Transverse colon (tissue), 4 donors: ENCODE measurements around the gene GNE. TPM values are rescaled to one million over a fixed set of nuclear protein-coding genes. Genes with fewer than 3 reads are reported as not detected.
"Not testable (repeated sequence)": the region's sequence is repeated elsewhere in the genome, so short reads cannot be mapped to it uniquely, and the experiment has no call there.

Source experiments
- DNase-seq: peaks from one replicate; pipeline ENCODE4 v3.0.0-alpha.2; 2019
- H3K27ac ChIP-seq, 4 donors: fragments of 200-600 bp; sonication (generic); 2 replicates each; pipeline ENCODE4 v1.5.1; 2016 to 2018; ENCODE audit warnings: inconsistent platforms in 4 of 4
- H3K27me3 ChIP-seq: fragments of 200-600 bp; sonication (generic); 2 replicates; pipeline ENCODE4 v1.5.1; 2017; ENCODE audit warnings: inconsistent platforms
- H3K36me3 ChIP-seq, 4 donors: fragments of 200-600 bp; sonication (generic); 2 replicates each; pipeline ENCODE4 v1.5.1; 2017 to 2019; ENCODE audit warnings: inconsistent platforms in 4 of 4
- H3K4me1 ChIP-seq, 4 donors: fragments of 200-600 bp; sonication (generic); 2 replicates each; pipeline ENCODE4 v1.5.1; 2017 to 2020; ENCODE audit warnings: inconsistent platforms in 4 of 4
- H3K4me3 ChIP-seq, 4 donors: fragments of 200-600 bp; sonication (generic); 1 replicate in 1 of 4; 2 replicates in 3 of 4; pipeline versions ENCODE4 v1.5.1 to v1.6.1; 2017 to 2019; ENCODE audit warnings: inconsistent platforms in 4 of 4
- H3K9me3 ChIP-seq, 2 donors: fragments of 200-600 bp; sonication (generic); 2 replicates each; pipeline ENCODE4 v1.5.1; 2017 to 2019; ENCODE audit warnings: inconsistent platforms in 2 of 2
- EP300 ChIP-seq: sonication (generic); formaldehyde crosslinking; IDR thresholded peaks from one replicate; pipeline ENCODE4 v1.6.1; 2017; ENCODE audit warnings: antibody characterized with exemption, low read depth
- POLR2A ChIP-seq: fragments of 450-650 bp; IDR thresholded peaks from one replicate; pipeline ENCODE4 v1.6.1; 2016; ENCODE audit warnings: antibody characterized with exemption, mild to moderate bottlenecking, moderate library complexity
- POLR2AphosphoS5 ChIP-seq, 3 donors: sonication (generic); formaldehyde crosslinking; IDR thresholded peaks; one replicate each; pipeline ENCODE4 v1.6.1; 2016; ENCODE audit warnings: antibody characterized with exemption in 3 of 3
- WGBS, 2 donors: methylation state at CpG; one replicate each; pipeline ENCODE4 v1.1.5; 2018; ENCODE audit warnings: low coverage in 1 of 2; 5-methylcytosine and 5-hydroxymethylcytosine counted together
- in situ Hi-C, 4 donors: fragments of 200-750 bp; cut with MboI; loops; one replicate each; pipeline versions ENCODE4 v1.15.0 to v1.15.1; 2017; ENCODE audit warnings: low sequenced_read_pairs in 3 of 4, low pct_ligation_motif_present in 1 of 4, low pct_unique_long_range_greater_than_20kb in 1 of 4
- intact Hi-C: fragments of 100-400 bp; cut with DNase I; formaldehyde crosslinking; loops from one replicate; pipeline ENCODE4 v1.15.1; 2023; ENCODE audit warnings: low total_unique reads
- total RNA-seq, 4 donors: library from RNA; depleted of rRNA; stranded (reverse); fragments of >200 nt; gene quantifications; one replicate each; pipeline ENCODE4 v1.1.0, GENCODE V29; 2016
- TF ChIP-seq, protein P1 (sequence below), 5 experiments: fragments of 200-600 bp in 3 of 5; fragments of 450-650 bp in 2 of 5; sonication (generic) in 3 of 5; IDR thresholded peaks; 1 replicate in 2 of 5; 2 replicates in 3 of 5; pipeline ENCODE4 v1.5.1; 2016 to 2017; ENCODE audit warnings: antibody characterized with exemption in 5 of 5, inconsistent platforms in 3 of 5, mild to moderate bottlenecking in 2 of 5, moderate library complexity in 1 of 5

Gene GNE
- total RNA-seq, 4 donors from 2014 or later: 32.2 to 122 (median 82.1) TPM

DNA sequence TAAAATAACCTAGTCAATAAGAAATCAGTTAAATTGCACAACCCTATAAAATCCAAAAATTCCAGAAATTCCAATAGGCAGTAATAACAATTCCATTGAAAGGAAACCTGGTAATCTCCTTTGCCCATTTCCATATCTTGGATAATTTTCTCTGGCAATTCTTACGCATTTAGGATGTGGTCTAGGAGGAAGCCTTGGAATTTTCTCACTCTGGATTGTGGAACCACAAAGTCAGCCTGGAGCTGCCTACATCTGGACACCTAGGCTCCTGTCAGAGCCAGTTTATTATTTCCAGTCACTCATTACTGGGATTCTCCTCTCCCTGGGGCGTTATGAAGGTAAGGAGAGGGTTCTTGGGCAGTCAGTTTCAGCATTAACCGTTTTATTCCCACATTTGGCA lies 40.3 kb upstream of the GNE start:
- Histone ChIP-seq H3K4me1 (peaks cover 7 to 33% (median 30%) of the 10 kb centered on the region in 4 donors), H3K27ac (peak overlapping the region in 2 of 4 donors; percentile 87 to 91), H3K36me3 (no peaks in the 10 kb centered on the region), H3K27me3 (no peaks in the 10 kb centered on the region), H3K9me3 (no peaks in the 10 kb centered on the region), H3K4me3 (no peak overlapping the region)
- TF ChIP-seq EP300: no peak
- TF ChIP-seq, protein P1, sequence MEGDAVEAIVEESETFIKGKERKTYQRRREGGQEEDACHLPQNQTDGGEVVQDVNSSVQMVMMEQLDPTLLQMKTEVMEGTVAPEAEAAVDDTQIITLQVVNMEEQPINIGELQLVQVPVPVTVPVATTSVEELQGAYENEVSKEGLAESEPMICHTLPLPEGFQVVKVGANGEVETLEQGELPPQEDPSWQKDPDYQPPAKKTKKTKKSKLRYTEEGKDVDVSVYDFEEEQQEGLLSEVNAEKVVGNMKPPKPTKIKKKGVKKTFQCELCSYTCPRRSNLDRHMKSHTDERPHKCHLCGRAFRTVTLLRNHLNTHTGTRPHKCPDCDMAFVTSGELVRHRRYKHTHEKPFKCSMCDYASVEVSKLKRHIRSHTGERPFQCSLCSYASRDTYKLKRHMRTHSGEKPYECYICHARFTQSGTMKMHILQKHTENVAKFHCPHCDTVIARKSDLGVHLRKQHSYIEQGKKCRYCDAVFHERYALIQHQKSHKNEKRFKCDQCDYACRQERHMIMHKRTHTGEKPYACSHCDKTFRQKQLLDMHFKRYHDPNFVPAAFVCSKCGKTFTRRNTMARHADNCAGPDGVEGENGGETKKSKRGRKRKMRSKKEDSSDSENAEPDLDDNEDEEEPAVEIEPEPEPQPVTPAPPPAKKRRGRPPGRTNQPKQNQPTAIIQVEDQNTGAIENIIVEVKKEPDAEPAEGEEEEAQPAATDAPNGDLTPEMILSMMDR (IDR thresholded peaks at IDR 0.05): no peak
- TF ChIP-seq POLR2A: no peak
- in situ Hi-C loops: no loop called here
- DNase-seq: no peak
- WGBS, 2 donors: 70 to 90% methylated on average over 2 to 3 of the region's 3 CpGs
- intact Hi-C loops: no loop called here

- intact Hi-C loops (no loop called here), in situ Hi-C loops (no loop called here)
- TF ChIP-seq POLR2AphosphoS5 (IDR thresholded peaks at IDR 0.05): no peak
- TF ChIP-seq, protein P1 (IDR thresholded peaks at IDR 0.05): no peak
- TF ChIP-seq POLR2A: no peak
- no peak for TF ChIP-seq EP300
- no peaks in the 10 kb centered on the region for H3K9me3 ChIP-seq
- peak overlapping the region; percentile 82 to 91 (median 88) for H3K27ac ChIP-seq
- no peak for DNase-seq
- H3K36me3 ChIP-seq: no peaks in the 10 kb centered on the region
- H3K27me3 ChIP-seq: no peaks in the 10 kb centered on the region
- 58 to 75% methylated on average over 2 of the region's 2 CpGs for WGBS, 2 donors
- H3K4me3 ChIP-seq: no peak overlapping the region
- H3K4me1 ChIP-seq: peaks cover 7 to 33% (median 30%) of the 10 kb centered on the region in 4 donors
Observed at GRCh38 chr9:36297798-36298197, 39.5 kb upstream of the GNE start.

DNA sequence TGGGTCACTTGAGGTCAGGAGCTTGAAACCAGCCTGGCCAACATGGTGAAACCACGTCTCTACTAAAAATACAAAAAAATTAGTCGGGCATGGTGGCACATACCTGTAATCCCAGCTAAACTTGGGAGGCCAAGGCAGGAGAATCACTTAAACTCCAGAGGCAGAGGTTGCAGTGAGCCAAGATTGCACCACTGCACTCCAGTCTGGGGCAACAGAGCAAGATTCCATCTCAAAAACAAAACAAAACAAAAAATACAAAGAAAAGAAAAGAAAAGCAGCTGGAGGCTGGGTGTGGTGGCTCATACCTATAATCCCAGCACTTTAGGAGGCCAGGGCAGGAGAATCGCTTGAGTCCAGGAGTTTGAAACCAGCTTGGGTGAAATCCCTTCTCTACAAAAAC lies 36.7 kb upstream of the GNE start:
- Histone ChIP-seq H3K27ac (peak overlapping the region; percentile 82 to 91 (median 88)), H3K4me1 (peaks cover 7 to 33% (median 30%) of the 10 kb centered on the region in 4 donors)
- H3K27me3 ChIP-seq, H3K36me3 ChIP-seq, intact Hi-C loops, H3K9me3 ChIP-seq, DNase-seq, H3K4me3 ChIP-seq, in situ Hi-C loops: not testable (repeated sequence)
- 85% methylated on average over 3 of the region's 3 CpGs; no CpG with 5 or more reads in 1 of the 2 donors for WGBS, 2 donors

GRCh38 chr9:36293918-36294317 lies 35.7 kb upstream of the GNE start:
- Histone ChIP-seq H3K9me3 (no peaks in the 10 kb centered on the region), H3K27ac (no peak overlapping the region), H3K27me3 (no peaks in the 10 kb centered on the region), H3K4me3 (no peak overlapping the region), H3K36me3 (no peaks in the 10 kb centered on the region), H3K4me1 (peaks cover 7 to 33% (median 30%) of the 10 kb centered on the region in 4 donors)
- intact Hi-C loops: no loop called here
- TF ChIP-seq EP300 (no peak), POLR2AphosphoS5 (IDR thresholded peaks at IDR 0.05) (no peak), POLR2A (no peak)
- TF ChIP-seq, protein P1 (IDR thresholded peaks at IDR 0.05): no peak
- no peak for DNase-seq
- in situ Hi-C loops: no loop called here
- 93 to 97% methylated on average over 2 to 5 of the region's 5 CpGs for WGBS, 2 donors

DNA sequence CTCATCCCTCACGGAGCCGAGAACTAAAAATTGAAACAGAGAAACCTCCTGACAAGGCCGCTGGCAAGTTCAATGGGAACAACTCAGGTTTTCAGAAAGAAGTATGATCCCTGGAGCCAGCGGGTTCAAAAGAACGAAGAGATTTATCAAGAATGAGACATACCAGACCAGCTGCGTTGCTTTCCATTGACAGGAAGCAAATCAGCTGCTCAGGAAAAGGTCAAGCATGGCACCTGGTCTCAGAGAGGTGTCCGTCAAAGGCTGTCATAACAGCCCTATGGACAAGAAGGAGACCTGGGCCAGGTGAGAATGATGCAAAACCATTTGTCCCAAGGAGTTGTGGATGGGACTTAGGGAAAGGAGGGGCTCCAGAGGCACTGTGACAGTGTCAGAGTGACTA lies 34.9 kb upstream of the GNE start:
- no peaks in the 10 kb centered on the region for H3K36me3 ChIP-seq
- H3K27ac ChIP-seq: no peak overlapping the region
- no peak for DNase-seq
- 95 to 96% methylated on average over 3 to 7 of the region's 7 CpGs for WGBS, 2 donors
- intact Hi-C loops: no loop called here
- H3K9me3 ChIP-seq: no peaks in the 10 kb centered on the region
- H3K27me3 ChIP-seq: no peaks in the 10 kb centered on the region
- H3K4me3 ChIP-seq: no peak overlapping the region
- no peak for TF ChIP-seq POLR2AphosphoS5 (IDR thresholded peaks at IDR 0.05)
- TF ChIP-seq, protein P1 (IDR thresholded peaks at IDR 0.05): no peak
- peaks cover 7 to 33% (median 30%) of the 10 kb centered on the region in 4 donors for H3K4me1 ChIP-seq
- in situ Hi-C loops: no loop called here
